Stimulated activated CD8-positive, alpha-beta memory T cell treated with anti-CD3 and anti-CD28 coated beads, Interleukin-15, amount 100 ng/mL, for 24 hours (primary cell): Measurements from ENCODE around the gene TAX1BP3.

Source experiments
- DNase-seq: peaks from one replicate; pipeline ENCODE4 v3.0.0-alpha.2; 2020; ENCODE audit warnings: low read depth

TAX1BP3 gene

GRCh38 chr17:3688027-3688553 lies 19.7 kb upstream of the TAX1BP3 start:
- DNase-seq, result no peak

- no peak for DNase-seq
Observed at GRCh38 chr17:3685174-3685573, 16.8 kb upstream of the TAX1BP3 start.

- DNase-seq, result no peak
Observed at GRCh38 chr17:3683054-3683511, 14.7 kb upstream of the TAX1BP3 start.

- no peak for DNase-seq
Observed at GRCh38 chr17:3682033-3682432, 13.7 kb upstream of the TAX1BP3 start.

GRCh38 chr17:3681565-3681964 lies 13.2 kb upstream of the TAX1BP3 start:
- no peak for DNase-seq

- no peak for DNase-seq
Observed at GRCh38 chr17:3681057-3681456, 12.7 kb upstream of the TAX1BP3 start.

GRCh38 chr17:3679531-3680126 lies 11.3 kb upstream of the TAX1BP3 start:
- DNase-seq, result no peak

- no peak for DNase-seq
Observed at GRCh38 chr17:3678821-3679530, 10.6 kb upstream of the TAX1BP3 start.

- DNase-seq, result no peak
Observed at GRCh38 chr17:3678095-3678820, 9.9 kb upstream of the TAX1BP3 start.

- DNase-seq, result no peak
Observed at GRCh38 chr17:3675886-3676285, 7.5 kb upstream of the TAX1BP3 start.

GRCh38 chr17:3672571-3672970 lies 4.2 kb upstream of the TAX1BP3 start:
- DNase-seq, result no peak

GRCh38 chr17:3669548-3669947 lies 1.2 kb upstream of the TAX1BP3 start:
- DNase-seq, result no peak

- DNase-seq, result no peak
Observed at GRCh38 chr17:3669085-3669347, 638 bp upstream of the TAX1BP3 start.

- no peak for DNase-seq
Observed at GRCh38 chr17:3667366-3668278, 756 bp downstream of the TAX1BP3 start.

GRCh38 chr17:3666516-3666915 lies 1.9 kb downstream of the TAX1BP3 start:
- no peak for DNase-seq

GRCh38 chr17:3665834-3666233 lies 2.5 kb downstream of the TAX1BP3 start:
- no peak for DNase-seq

GRCh38 chr17:3663102-3664011 lies 5.0 kb downstream of the TAX1BP3 start:
- DNase-seq, result no peak

- DNase-seq, result no peak
Observed at GRCh38 chr17:3660311-3660891, 8.0 kb downstream of the TAX1BP3 start.

GRCh38 chr17:3659541-3660111 lies 8.8 kb downstream of the TAX1BP3 start:
- DNase-seq, result no peak

- no peak for DNase-seq
Observed at GRCh38 chr17:3658784-3659449, 9.5 kb downstream of the TAX1BP3 start.
